Superior temporal gyrus (tissue), 1 donor: ENCODE measurements around the gene MORC3.
"Not testable (repeated sequence)": the region's sequence is repeated elsewhere in the genome, so short reads cannot be mapped to it uniquely, and the experiment has no call there.

Experiments
- DNase-seq: peaks from one replicate; pipeline ENCODE4 v3.0.0-alpha.2; 2016; ENCODE audit errors: extremely low spot score

Gene MORC3

DNA sequence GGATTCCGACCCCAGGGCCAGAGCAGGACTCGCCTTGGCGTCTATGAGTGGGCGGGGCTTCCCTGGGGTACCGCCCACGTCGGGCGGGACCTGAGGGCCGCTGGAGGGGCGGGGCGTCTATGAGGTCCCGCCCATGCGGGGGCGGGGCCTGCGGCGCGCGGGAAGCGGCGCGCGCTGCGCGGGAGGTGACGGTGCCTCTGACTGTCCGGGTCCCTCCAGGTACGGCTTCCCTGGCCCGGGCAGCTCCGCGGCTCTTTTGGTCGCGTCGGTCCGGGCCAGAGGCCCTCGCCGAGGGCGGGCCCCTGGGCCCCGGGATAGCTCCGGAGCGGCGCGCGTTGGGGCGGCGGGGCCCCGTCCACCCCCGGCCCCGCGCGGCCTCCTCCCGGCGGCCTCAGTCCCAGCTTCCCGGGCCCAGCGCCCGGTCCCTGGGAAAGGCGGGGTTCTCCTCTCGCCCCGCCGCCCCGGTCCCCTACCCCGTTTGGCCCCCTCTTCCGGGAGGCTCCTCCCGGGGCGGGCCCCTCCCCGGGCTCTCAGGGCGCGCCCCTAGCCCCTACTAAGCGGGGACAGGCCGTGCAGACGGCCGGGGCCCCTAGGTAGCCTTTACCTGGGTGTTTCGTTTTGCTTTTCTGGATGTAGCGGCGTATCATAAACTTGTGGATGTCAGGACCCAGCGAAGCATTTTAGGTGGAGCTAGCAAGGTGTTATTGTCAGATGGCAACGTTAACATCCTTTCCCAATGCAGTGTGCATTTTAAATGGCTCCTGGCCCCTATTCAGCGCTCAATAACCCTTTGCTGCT is 65.4 kb downstream of the MORC3 start, which contains the start of gene CHAF1B:
TSS of gene CHAF1B (plus strand) at position 160 of the 798 bp plus-strand sequence. CDS start 745 bp downstream, outside the sequence.
- DNase-seq, result peak; percentile 70

DNA sequence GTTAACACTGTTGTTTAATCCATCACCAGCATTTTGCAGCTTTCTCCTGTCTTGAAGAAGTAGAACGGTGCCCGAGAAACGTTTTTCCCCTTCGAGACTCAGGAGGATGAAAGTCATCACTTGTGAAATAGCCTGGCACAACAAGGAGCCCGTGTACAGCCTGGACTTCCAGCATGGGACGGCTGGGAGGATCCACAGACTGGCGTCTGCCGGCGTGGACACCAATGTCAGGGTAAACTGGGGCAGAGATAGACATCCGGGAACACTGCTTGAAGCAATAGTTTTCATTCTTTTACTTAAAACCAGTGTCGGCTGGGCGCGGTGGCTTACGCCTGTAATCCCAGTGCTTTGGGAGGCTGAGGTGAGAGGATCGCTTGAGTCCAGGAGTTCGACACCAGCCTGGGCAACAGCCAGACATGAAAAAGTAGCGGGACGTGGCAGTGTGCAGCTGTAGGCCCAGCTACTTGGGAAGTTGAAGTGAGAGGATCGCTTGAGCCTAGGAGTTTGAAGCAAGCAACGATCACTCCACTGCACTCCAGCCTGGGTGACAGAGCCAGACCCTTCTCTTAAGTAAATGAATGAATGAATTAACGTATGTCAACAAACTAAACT is 66.1 kb downstream of the MORC3 start:
- no peak for DNase-seq

DNA sequence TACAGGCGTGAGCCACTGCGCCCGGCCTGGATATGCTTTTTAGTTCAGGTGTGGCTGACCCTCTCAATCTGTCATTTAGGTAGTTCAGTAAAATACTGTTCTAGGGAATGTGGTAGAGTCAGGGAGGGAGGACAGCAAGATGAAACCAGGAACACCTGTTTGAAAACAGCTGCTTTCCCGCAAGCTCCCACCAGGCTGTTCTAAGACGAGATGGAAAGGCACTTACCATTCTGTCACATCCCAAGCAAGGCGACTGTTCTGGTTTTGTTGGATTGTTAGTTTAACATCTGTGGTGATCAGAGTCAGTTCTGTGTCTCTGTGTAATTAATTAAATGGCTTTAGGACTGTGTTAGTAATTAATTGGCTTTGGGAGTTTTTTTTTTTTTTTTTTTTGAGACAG is 68.1 kb downstream of the MORC3 start:
- DNase-seq, result no peak

DNA sequence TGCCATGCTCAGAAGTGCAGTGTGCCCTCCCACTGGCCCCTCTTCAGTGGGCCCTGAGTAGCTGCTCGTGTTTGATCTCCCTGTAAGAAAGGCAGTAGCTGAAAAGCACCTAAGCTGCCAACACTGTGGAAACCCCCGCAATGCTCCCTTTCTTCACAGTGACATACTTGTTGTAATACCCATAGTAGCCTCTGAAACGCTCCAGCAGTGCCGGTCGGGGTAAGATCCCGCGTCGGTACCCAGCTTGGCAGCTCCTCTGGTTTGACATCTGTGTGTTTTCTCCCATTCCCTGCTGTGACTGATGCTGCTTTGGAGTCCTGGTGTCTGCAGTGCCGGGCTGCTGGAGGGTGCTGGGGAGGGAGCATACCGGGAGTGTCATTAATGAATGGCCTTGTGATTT is 68.8 kb downstream of the MORC3 start:
- DNase-seq, result peak; percentile 60

DNA sequence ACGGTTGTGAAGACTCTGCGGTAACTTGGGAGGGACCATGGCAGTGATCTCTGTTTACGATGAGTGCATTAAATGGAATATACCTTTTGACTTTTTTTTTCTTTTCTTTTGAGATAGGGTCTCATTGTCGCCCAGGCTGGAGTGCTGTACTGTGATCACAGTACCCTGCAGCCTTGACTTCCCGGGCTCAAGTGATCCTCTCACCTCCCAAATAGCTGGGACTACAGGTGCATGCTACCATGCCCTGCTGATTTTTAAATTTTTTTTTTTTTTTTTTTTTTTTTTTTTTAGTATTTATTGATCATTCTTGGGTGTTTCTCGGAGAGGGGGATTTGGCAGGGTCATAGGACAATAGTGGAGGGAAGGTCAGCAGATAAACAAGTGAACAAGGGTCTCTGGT is 71.7 kb downstream of the MORC3 start:
- DNase-seq, result not testable (repeated sequence)

DNA sequence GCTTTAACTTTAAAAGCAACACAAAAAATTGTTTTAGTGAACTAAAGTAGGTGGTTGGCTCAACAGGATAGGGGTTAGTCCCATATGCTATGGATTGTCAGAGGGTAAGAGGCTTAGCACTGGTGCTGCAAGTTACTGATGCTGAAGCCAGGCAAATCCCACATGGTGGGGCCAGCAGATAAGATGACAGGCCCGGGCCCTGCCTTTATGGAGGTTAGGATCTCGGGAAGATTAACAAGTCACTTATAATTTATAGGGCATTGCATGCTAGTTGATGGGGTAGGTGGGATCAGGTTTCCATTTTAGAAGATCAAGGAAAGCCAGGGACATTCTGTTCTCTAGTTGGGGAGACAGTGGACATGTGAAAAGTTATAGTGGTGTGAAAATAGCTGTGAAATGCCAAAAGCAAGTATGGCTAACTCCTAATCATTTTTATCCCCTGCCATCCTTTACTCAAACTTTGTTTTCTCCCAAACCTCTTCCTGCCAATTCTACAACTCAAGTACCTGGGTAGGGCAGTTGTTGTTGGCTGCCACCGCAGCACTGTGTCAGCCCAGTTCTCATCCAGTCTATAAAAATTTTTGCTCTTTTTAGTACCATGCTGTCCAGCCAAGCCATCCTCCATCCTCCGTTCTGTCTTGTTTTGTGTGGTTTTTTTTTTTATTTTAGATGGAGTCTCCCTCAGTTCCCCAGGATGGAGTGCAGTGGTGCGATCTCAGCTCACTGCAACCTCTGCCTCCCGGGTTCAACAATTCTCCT is 75.5 kb downstream of the MORC3 start:
- DNase-seq, result no peak

DNA sequence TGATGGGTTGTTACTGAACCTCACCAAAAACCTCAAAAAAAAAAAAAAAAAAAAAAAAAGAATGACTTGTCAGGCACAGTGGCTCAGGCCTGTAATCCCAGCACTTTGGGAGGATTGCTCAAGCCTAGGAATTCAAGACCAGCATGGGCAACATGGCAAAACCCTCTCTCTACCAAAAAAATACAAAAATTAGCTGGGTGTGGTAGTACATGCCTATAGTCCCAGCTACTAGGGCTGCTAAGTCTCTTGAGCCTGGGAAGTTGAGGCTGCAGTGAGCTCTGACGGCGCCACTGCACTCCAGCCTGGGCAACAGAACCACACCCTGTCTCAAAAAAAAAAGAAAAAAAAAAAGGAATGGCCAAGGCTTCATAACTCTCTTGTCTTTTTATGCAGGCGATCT is 76.3 kb downstream of the MORC3 start:
- DNase-seq, result no peak

DNA sequence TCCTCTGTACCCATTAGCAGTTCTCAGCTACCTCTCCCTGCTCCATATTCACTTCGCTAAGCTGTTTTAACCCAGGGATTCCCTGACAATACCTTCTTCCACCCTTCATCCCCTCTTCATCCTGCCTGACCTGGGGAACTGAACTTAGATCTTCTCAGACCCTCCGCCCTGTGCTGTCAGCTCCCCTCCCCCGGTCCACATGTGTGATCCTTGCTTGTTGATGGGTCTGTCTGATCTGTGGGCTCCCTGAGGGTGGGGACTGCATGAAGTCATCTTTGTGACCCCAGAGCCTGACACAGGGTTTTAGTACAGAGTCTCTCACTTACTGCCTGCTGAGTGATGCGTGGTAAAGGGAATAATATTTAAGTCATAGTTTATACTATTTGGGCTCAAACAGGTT is 77.0 kb downstream of the MORC3 start:
- no peak for DNase-seq

DNA sequence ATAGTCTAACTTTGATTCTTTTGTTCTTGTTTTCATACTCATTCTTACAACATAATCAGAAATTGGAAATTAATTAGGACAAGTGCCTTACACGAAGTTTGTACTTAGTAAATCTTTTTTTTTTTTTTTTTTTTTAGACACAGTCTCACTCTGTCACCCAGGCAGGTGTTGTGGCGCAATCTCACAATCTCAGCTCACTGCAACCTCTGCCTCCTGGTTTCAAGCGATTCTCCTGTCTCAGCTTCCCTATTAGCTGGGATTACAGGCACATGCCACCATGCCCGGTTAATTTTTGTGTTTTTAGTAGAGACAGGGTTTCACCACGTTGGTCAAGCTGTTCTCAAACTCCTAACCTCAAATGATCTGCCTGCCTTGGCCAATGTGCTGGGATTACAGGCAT is 77.6 kb downstream of the MORC3 start:
- DNase-seq, result no peak

DNA sequence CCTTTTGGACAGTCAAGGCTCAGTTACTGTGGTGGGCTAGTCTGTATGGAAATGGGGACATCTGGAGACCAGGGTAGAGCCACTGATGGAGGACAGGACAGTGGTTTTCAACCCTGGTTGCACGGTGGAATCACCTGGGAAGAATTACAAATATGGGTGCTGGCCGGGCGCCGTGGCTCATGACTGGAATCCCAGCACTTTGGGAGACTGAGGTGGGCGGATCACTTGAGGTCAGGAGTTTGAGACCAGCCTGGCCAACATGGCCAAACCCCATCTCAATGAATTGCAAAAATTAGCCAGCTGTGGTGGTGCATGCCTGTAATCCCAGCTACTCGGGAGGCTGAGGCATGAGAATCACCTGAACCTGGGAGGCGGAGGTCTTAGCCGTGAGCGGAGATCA is 79.7 kb downstream of the MORC3 start:
- DNase-seq, result not testable (repeated sequence)

DNA sequence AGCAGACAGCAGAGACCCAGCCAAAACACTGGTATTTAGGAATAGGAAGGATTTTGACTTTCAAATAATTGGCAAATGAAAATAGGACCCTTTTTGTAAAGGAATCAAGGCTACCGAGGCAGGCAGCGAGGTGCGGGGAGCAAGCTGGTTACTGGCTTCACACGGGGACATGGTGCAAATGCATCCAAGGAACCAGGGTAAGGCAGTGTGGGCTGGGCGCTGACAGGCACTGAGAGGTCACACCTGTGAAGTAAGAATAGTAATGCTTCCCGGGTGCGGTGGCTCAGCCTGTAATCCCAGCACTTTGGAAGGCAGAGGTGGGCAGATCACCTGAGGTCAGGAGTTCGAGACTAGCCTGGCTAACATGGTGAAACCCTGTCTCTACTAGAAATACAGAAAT is 80.7 kb downstream of the MORC3 start:
- DNase-seq, result no peak

DNA sequence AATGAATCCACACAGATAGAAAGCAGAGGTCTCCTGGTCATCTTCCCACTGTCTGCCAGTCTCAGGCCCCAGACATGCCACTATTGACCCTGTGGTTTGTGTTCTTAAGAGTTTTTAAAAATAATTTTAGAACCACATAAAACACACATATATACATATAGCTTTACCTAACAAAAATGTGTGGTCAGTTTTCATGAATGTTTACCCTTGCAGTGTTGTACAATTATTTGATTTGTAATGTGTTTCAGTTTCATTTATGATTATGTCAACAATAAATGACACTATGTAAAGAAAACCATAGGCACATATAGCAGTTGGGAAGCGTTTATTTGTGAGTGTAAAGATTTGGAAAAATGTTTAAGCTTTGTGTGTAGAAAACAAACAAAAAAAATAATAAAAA is 82.3 kb downstream of the MORC3 start:
- DNase-seq, result no peak

DNA sequence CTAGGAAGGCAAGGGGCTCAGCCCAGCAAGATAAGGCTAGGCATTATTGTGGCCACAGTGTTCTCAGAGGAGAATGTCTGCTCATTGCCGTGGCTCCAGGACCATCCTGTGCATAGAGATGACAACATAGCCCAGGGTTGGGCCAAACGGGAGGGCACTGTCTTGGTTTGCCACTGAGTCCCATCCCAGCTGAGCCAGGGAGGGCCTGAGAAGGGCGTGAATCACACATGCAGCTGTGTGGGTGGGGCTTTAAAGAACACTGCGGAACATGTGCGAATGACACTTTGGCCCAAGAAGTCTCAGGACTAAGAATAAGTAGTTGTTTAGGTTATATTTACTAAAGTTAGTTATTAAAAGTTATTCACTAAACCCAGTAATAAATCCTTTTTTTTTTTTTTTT is 83.7 kb downstream of the MORC3 start:
- no peak for DNase-seq

DNA sequence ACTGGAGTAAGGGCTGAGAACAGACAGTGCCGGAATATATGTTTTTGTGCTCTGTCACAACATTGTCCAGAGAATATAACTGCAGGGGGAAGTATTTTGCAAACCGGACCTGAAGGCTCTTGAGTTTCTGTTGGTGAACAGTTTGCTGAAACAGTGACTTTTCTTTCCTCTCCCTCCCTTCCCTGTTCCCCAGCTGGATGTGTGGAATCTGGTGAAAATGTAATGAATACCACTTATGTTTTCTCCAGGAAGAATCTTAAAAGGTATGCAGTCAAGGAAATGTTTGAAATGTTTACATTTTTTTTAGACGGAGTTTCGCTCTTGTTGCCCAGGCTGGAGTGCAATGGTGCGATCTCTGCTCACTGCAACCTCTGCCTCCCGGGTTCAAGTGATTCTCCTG is 88.6 kb downstream of the MORC3 start:
- DNase-seq, result no peak

DNA sequence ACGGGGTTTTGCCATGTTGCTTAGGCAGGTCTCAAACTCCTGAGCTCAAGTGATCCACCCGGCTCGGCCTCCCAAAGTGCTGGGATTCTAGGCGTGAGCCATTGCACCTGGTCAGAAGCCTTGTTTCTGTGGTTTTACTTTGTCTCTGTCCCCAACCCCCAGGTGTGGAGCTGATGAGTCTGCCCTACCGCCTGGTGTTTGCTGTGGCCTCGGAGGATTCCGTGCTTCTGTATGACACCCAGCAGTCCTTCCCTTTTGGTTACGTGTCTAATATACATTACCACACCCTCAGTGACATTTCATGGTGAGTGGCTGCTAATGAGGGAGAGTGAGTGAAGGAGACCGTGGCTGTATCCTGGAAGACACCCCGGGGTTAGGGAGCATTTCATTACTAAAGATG is 91.3 kb downstream of the MORC3 start:
- DNase-seq, result no peak

DNA sequence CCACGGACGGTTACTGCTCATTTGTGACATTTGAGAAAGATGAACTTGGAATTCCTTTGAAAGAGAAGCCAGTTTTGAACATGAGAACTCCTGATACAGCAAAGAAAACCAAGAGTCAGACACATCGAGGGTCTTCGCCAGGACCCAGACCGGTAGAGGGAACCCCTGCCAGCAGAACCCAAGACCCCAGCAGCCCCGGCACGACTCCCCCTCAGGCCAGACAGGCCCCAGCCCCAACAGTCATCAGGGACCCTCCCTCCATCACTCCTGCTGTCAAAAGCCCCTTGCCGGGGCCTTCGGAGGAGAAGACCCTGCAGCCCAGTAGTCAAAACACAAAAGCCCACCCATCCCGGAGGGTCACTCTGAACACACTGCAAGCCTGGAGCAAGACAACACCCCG is 92.9 kb downstream of the MORC3 start:
- no peak for DNase-seq

DNA sequence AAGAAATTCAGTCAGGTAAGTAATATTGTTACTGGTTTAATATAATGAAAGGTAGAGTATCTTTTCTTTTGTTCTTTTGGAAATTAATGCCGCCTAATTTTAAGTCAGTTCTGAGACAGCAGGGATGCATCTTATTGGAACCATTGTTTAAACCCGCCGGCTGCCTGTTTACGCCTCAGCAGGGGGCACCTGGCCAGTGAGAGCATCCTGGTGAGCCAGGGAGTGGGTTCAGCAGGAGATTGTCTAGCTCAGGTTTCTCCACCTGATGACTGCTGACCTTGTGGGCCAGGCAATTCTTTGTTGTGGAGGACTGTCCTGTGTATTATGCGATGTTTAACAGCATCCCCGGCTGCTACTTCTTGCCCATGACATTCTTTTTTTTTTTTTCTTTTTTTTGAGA is 95.4 kb downstream of the MORC3 start:
- DNase-seq, result no peak

DNA sequence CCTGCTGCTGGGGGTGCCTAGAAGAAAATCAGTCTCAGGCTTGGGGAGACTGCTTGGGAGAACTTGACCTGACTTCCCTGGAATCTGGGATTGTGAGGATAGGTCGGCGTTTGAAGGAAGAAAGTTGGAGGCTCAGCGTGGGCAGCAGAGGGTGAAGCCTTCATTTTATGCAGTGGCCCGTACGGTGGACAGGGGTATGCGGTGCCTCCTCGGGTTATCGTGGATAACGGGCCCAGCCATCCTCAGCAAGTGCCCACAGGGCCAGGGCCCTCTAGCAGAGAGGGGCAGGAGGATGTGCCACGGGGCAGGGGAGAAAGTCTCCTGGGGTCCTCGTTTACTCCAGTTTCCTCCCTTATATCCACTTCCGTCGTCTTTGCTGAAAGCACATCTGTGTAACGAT is 99.2 kb downstream of the MORC3 start:
- no peak for DNase-seq

DNA sequence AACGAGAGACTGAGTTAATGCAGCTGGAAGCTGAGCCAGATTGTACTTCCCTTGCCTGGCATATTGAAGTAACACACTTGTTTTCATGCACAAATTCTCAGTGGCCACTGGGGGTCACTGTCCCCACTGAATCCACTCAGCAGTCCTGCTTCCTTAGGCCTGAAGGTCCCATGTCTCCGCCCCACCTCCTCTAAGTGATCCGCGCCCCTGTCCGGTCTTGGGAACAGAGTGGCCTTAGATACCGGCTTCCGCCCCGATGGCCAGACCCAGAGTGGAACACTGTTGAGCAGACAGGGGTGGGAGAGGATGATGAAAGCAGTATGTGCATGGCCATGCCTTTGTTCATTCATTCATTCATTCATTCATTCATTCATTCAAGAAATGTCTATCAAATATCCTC is 100.0 kb downstream of the MORC3 start:
- peak; percentile 71 for DNase-seq

DNA sequence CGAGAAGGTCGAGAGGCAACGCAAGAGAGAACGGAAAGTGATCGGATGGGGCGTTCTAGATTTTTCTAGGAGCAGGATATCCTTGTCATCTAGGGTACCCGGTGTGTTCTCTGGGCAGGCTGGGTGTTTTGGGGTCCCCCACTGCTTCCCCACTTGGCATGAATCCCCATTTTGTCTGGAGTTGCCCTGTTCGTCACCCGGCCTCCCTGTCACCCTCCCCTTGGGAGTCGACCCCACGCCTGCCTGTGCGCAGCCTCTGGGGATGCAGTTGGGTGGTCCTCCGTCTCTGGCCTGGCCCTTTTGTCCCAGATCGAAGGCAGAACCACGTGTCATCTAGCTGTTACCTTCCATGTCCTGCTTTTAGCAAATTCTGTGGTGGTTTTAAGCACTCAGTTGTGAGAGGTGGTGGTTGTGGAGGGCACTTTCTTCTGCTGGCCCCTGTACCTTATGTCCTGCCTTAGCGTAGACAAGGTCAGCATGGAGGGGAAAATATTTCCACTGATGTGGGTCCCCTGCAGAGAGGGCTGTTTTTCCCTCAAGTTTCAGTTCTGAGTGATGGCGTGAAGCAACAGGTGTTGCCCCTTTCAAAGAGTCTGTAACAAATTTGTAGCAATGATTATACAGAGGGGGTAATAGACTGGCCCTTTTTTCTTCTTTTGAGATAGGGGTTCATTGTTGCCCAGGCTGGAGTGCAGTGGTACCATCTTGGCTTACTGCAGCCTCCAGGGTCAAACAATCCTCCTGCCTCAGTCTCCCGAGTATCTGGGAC is 100.8 kb downstream of the MORC3 start:
- DNase-seq, result no peak

DNA sequence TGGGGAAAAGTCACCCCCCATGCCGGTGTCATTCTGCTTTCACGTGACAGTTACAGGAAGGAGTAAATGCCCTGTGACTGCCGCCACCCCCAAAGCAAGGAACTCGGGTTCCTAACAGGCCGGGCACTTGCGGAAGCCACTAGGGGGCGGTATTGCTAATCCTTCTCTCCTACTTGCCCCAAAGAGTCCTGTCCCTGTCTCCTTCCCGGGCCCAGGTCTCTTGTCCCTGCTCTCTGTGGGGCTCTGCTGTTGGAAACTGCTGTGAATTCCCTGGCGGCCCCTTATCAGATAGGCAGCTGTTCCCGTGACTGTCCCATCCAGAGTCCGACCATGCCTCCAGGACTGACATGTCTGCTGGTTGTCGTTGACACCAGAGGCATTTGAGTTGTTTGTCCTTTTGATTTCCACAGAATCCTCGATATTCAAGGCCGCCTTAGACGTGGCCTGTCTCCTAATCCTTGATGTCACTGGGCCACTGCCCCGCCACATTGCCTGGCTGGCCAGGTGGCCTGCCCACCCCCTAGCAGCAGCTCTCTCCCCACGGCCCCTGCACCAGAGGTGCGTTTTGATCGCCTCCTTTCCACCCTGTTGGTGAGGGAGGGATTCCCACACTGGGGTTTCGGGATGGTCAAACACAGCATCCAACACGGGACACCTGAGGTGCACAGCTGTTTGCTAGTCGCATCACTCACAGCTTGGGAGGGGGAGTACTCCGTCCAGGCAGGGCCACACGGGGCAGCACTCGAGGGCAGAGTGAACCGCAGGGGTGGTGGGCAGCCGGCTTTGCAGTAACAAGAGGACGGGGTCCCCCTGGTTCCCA is 102.5 kb downstream of the MORC3 start:
- no peak for DNase-seq
